WI38 (cell line): ENCODE results near the gene UHRF1.

Source experiments
- H3K4me3 ChIP-seq: 2 replicates; pipeline ENCODE4 v1.5.1; 2011; ENCODE audit warnings: low read depth, mild to moderate bottlenecking, control low read depth, low read length
- CTCF ChIP-seq: IDR thresholded peaks from 2 replicates; pipeline ENCODE4 v1.5.1; 2012; ENCODE audit warnings: low read depth, mild to moderate bottlenecking, control low read depth, low read length

The UHRF1 gene

GRCh38 chr19:4909156-4909896 is at the start of gene UHRF1:
UHRF1 (plus strand) TSS chr19:4909501; CDS start chr19:4910886, 1,385 bp downstream.
- no peak for TF ChIP-seq CTCF
- H3K4me3 ChIP-seq, result peak within 1 kb of the TSS; percentile 67

- no peak for TF ChIP-seq CTCF
- no peak overlapping the region for H3K4me3 ChIP-seq
Observed at GRCh38 chr19:4859697-4860096, 49.6 kb upstream of the UHRF1 start.

GRCh38 chr19:4861147-4861546 is 48.2 kb upstream of the UHRF1 start:
- TF ChIP-seq CTCF, result no peak
- no peak overlapping the region for H3K4me3 ChIP-seq

GRCh38 chr19:4866595-4867424 is 42.5 kb upstream of the UHRF1 start:
- TF ChIP-seq CTCF, result no peak
- H3K4me3 ChIP-seq, result peak overlapping the region; percentile 96

GRCh38 chr19:4867534-4868285 is 41.6 kb upstream of the UHRF1 start, which contains the start of gene PLIN3:
PLIN3 (minus strand) TSS chr19:4867667; CDS start chr19:4861394, 6,273 bp downstream.
- TF ChIP-seq CTCF, result no peak
- H3K4me3 ChIP-seq, result peak within 1 kb of the TSS; percentile 96

GRCh38 chr19:4868286-4868834 is 40.9 kb upstream of the UHRF1 start:
- no peak for TF ChIP-seq CTCF
- no peak overlapping the region for H3K4me3 ChIP-seq
